Activated naive CD4-positive, alpha-beta T cell (primary cell): ENCODE data around the gene ACOXL.

Experiments used
- DNase-seq, 4 experiments: peaks; one replicate each; lab custom pipeline; 2025; lab: John Stamatoyannopoulos, UW

The ACOXL gene

GRCh38 chr2:110876167-110876999 is 144.0 kb downstream of the ACOXL start:
- DNase-seq, result no peak

GRCh38 chr2:110877031-110877827 is 144.9 kb downstream of the ACOXL start:
- no peak for DNase-seq

- no peak for DNase-seq
Measured at GRCh38 chr2:110878150-110878549, 145.8 kb downstream of the ACOXL start.

- no peak for DNase-seq
Measured at GRCh38 chr2:110881908-110882307, 149.5 kb downstream of the ACOXL start.

- no peak for DNase-seq
Measured at GRCh38 chr2:110883406-110883805, 151.0 kb downstream of the ACOXL start.

GRCh38 chr2:110885256-110885655 is 152.9 kb downstream of the ACOXL start:
- no peak for DNase-seq

GRCh38 chr2:110886826-110887573 is 154.6 kb downstream of the ACOXL start:
- no peak for DNase-seq

GRCh38 chr2:110888411-110888810 is 156.0 kb downstream of the ACOXL start:
- DNase-seq, result no peak

GRCh38 chr2:110891626-110892025 is 159.3 kb downstream of the ACOXL start:
- no peak for DNase-seq

GRCh38 chr2:110896226-110896625 is 163.9 kb downstream of the ACOXL start:
- no peak for DNase-seq

- DNase-seq, result no peak
Measured at GRCh38 chr2:110897966-110898365, 165.6 kb downstream of the ACOXL start.

GRCh38 chr2:110900191-110900590 is 167.8 kb downstream of the ACOXL start:
- DNase-seq, result no peak

GRCh38 chr2:110903548-110903947 is 171.2 kb downstream of the ACOXL start:
- DNase-seq, result no peak

- no peak for DNase-seq
Measured at GRCh38 chr2:110904116-110904778, 171.9 kb downstream of the ACOXL start.

- DNase-seq, result no peak
Measured at GRCh38 chr2:110904779-110905148, 172.4 kb downstream of the ACOXL start.

- no peak for DNase-seq
Measured at GRCh38 chr2:110905217-110905616, 172.8 kb downstream of the ACOXL start.

GRCh38 chr2:110906613-110907298 is 174.4 kb downstream of the ACOXL start:
- no peak for DNase-seq

- DNase-seq, result no peak
Measured at GRCh38 chr2:110909501-110909900, 177.1 kb downstream of the ACOXL start.

GRCh38 chr2:110910423-110910822 is 178.1 kb downstream of the ACOXL start:
- no peak for DNase-seq

GRCh38 chr2:110919738-110920137 is 187.4 kb downstream of the ACOXL start:
- DNase-seq, result no peak

GRCh38 chr2:110925479-110925878 is 193.1 kb downstream of the ACOXL start:
- DNase-seq, result no peak
